LHCN-M2 (cell line): ENCODE results near the gene ARL4C. TPM values are rescaled to one million over a fixed set of nuclear protein-coding genes. Genes with fewer than 3 reads are reported as not detected.

Experiments
- DNase-seq: peaks from one replicate; pipeline ENCODE4 v3.0.0-alpha.2; 2012; ENCODE audit warnings: low read depth
- total RNA-seq: library from RNA; depleted of rRNA; stranded (reverse); fragments of >200 nt; gene quantifications from 2 replicates; pipeline ENCODE4 v1.2.3, GENCODE V29; 2014

The ARL4C gene
- total RNA-seq, 1 experiment from 2014 or later: 19.6 TPM

- DNase-seq: no peak
These were observed 48.2 kb downstream of the ARL4C start for GRCh38 chr2:234448506-234449184.

- DNase-seq: no peak
These were observed 48.9 kb downstream of the ARL4C start for GRCh38 chr2:234447963-234448362.

GRCh38 chr2:234447189-234447588, 49.7 kb downstream of the ARL4C start:
- DNase-seq: no peak

- no peak for DNase-seq
These were observed 50.3 kb downstream of the ARL4C start for GRCh38 chr2:234446404-234447076.

- DNase-seq: peak; percentile 80
These were observed 52.0 kb downstream of the ARL4C start for GRCh38 chr2:234444893-234445292.

GRCh38 chr2:234444242-234444730, 52.6 kb downstream of the ARL4C start:
- no peak for DNase-seq
